Measurements from ENCODE around the gene SLC13A2. TPM values are rescaled to one million over a fixed set of nuclear protein-coding genes. Genes with fewer than 3 reads are reported as not detected.

Gene SLC13A2
- total and polyA plus RNA-seq, 9 of the 15 experiments (the other 6 are each of a cell fraction or from before 2014, with no cell fraction given): 0.13 TPM; not detected in 8

- TF ChIP-seq PRDM10 (IDR thresholded peaks at IDR 0.05; ENCODE audit: partially characterized antibody) (no peak), L3MBTL2 (IDR thresholded peaks at IDR 0.05) (no peak), ATF4 (CRISPR knock-in tag; IDR thresholded peaks at IDR 0.05) (no peak), ARID2 (IDR thresholded peaks at IDR 0.05) (no peak), POLR2G (IDR thresholded peaks at IDR 0.05; ENCODE audit: low read depth, low read length) (no peak), PATZ1 (CRISPR knock-in tag; IDR thresholded peaks at IDR 0.05; ENCODE audit: borderline replicate concordance) (no peak), HES1 (IDR thresholded peaks at IDR 0.05; ENCODE audit: low read depth) (no peak), BRCA1 (IDR thresholded peaks at IDR 0.05) (no peak), BRCA1 (CRISPR knock-in tag; IDR thresholded peaks at IDR 0.05) (no peak), ZNF75A (CRISPR knock-in tag; IDR thresholded peaks at IDR 0.05) (no peak), MECOM (CRISPR knock-in tag; IDR thresholded peaks at IDR 0.05) (no peak), ZNF263 (CRISPR knock-in tag; IDR thresholded peaks at IDR 0.05; ENCODE audit: borderline replicate concordance) (no peak), ELF4 (CRISPR knock-in tag; IDR thresholded peaks at IDR 0.05) (no peak), THRAP3 (IDR thresholded peaks at IDR 0.05; ENCODE audit: borderline replicate concordance) (no peak), DMBX1 (CRISPR knock-in tag; IDR thresholded peaks at IDR 0.05; ENCODE audit: borderline replicate concordance) (no peak)
Measured at GRCh38 chr17:28537219-28537610, 63.8 kb downstream of the SLC13A2 start (continued).
